SK-N-SH treated with all-trans-retinoic acid at 6 μM for 48 hours (cell line): ENCODE data around the gene LITAF.

Experiments
- BACH2 ChIP-seq: fragments of 250-450 bp; sonication (Bioruptor Pico); IDR thresholded peaks from 2 replicates; pipeline ENCODE4 v1.9.0; 2021; ENCODE audit warnings: mild to moderate bottlenecking, borderline replicate concordance
- CSRNP3 ChIP-seq: fragments of 250-450 bp; sonication (Bioruptor Pico); IDR thresholded peaks from 2 replicates; pipeline ENCODE4 v1.5.1; 2021; ENCODE audit warnings: mild to moderate bottlenecking, moderate library complexity
- OSR1 ChIP-seq: fragments of 250-450 bp; sonication (Bioruptor Pico); IDR thresholded peaks from 2 replicates; pipeline ENCODE4 v1.8.0; 2022; ENCODE audit warnings: moderate library complexity, mild to moderate bottlenecking, inconsistent platforms
- PPARA ChIP-seq: fragments of 250-450 bp; sonication (Bioruptor Pico); IDR thresholded peaks from 2 replicates; pipeline ENCODE4 v1.5.0; 2020; ENCODE audit warnings: mild to moderate bottlenecking, borderline replicate concordance
- RARB ChIP-seq: fragments of 250-450 bp; sonication (Bioruptor Pico); IDR thresholded peaks from 2 replicates; pipeline ENCODE4 v1.8.0; 2021; ENCODE audit warnings: mild to moderate bottlenecking, moderate library complexity
- ZFP3 ChIP-seq: fragments of 250-450 bp; sonication (Bioruptor Pico); IDR thresholded peaks from 2 replicates; pipeline ENCODE4 v1.5.0; 2020; ENCODE audit warnings: mild to moderate bottlenecking, moderate library complexity
- ZNF565 ChIP-seq: fragments of 450-650 bp; formaldehyde crosslinking; conservative IDR thresholded peaks from 2 replicates; pipeline ENCODE4 v1.5.0; 2020; ENCODE audit warnings: low read depth, mild to moderate bottlenecking, moderate library complexity
- ZNF8 ChIP-seq: fragments of 450-650 bp; formaldehyde crosslinking; IDR thresholded peaks from 2 replicates; pipeline ENCODE4 v1.5.0; 2020; ENCODE audit warnings: mild to moderate bottlenecking, moderate library complexity
- TF ChIP-seq, protein P1 (sequence below): fragments of 250-450 bp; sonication (Bioruptor Pico); IDR thresholded peaks from 2 replicates; pipeline ENCODE4 v1.5.1; 2020; ENCODE audit warnings: low read depth, mild to moderate bottlenecking, moderate library complexity
- TF ChIP-seq, protein P2 (sequence below): fragments of 250-450 bp; sonication (Bioruptor Pico); IDR thresholded peaks from 2 replicates; pipeline ENCODE4 v1.8.0; 2020; ENCODE audit warnings: mild to moderate bottlenecking, moderate library complexity, borderline replicate concordance
- TF ChIP-seq, protein P3 (sequence below): fragments of 250-450 bp; sonication (Bioruptor Pico); IDR thresholded peaks from 2 replicates; pipeline ENCODE4 v1.8.0; 2021; ENCODE audit warnings: low read depth, mild to moderate bottlenecking, moderate library complexity, borderline replicate concordance

DNA sequence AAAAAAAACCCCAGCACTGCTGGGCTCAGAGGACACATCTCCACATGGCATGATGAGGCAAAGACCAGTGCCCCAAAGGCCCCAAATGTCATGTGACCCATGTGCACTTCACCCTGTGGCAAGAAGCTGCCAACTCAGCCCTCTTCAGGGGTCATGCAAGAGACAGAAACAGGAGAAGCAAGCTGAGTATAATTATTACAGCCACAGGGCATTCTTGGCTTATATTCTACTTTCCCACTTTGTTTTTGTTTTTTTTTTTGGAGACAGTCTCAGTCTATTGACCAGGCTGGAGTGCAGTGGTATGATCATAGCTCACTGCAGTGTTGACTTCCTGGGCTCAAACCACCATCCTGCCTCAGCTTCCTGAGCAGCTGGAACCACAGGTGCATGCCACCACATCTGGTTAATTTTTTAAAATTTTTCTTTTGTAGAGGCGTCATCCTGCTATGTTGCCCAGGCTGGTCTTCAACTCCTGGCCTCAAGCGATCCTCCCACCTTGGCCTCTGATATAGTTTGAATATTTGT is 32.7 kb upstream of the LITAF start:
- TF ChIP-seq ZFP3 (no peak), PPARA (CRISPR knock-in tag) (no peak), BACH2 (CRISPR knock-in tag) (no peak), RARB (CRISPR knock-in tag) (no peak), OSR1 (CRISPR knock-in tag) (no peak), CSRNP3 (no peak), ZNF8 (no peak), ZNF565 (CRISPR knock-in tag) (no peak)
- TF ChIP-seq, protein P1, sequence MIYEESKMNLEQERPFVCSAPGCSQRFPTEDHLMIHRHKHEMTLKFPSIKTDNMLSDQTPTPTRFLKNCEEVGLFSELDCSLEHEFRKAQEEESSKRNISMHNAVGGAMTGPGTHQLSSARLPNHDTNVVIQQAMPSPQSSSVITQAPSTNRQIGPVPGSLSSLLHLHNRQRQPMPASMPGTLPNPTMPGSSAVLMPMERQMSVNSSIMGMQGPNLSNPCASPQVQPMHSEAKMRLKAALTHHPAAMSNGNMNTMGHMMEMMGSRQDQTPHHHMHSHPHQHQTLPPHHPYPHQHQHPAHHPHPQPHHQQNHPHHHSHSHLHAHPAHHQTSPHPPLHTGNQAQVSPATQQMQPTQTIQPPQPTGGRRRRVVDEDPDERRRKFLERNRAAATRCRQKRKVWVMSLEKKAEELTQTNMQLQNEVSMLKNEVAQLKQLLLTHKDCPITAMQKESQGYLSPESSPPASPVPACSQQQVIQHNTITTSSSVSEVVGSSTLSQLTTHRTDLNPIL (CRISPR knock-in tag): no peak
- TF ChIP-seq, protein P2, sequence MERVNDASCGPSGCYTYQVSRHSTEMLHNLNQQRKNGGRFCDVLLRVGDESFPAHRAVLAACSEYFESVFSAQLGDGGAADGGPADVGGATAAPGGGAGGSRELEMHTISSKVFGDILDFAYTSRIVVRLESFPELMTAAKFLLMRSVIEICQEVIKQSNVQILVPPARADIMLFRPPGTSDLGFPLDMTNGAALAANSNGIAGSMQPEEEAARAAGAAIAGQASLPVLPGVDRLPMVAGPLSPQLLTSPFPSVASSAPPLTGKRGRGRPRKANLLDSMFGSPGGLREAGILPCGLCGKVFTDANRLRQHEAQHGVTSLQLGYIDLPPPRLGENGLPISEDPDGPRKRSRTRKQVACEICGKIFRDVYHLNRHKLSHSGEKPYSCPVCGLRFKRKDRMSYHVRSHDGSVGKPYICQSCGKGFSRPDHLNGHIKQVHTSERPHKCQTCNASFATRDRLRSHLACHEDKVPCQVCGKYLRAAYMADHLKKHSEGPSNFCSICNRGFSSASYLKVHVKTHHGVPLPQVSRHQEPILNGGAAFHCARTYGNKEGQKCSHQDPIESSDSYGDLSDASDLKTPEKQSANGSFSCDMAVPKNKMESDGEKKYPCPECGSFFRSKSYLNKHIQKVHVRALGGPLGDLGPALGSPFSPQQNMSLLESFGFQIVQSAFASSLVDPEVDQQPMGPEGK (CRISPR knock-in tag): no peak
- TF ChIP-seq, protein P3, sequence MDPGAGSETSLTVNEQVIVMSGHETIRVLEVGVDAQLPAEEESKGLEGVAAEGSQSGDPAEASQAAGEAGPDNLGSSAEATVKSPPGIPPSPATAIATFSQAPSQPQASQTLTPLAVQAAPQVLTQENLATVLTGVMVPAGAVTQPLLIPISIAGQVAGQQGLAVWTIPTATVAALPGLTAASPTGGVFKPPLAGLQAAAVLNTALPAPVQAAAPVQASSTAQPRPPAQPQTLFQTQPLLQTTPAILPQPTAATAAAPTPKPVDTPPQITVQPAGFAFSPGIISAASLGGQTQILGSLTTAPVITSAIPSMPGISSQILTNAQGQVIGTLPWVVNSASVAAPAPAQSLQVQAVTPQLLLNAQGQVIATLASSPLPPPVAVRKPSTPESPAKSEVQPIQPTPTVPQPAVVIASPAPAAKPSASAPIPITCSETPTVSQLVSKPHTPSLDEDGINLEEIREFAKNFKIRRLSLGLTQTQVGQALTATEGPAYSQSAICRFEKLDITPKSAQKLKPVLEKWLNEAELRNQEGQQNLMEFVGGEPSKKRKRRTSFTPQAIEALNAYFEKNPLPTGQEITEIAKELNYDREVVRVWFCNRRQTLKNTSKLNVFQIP (CRISPR knock-in tag): no peak
